Measurements from ENCODE around the gene HOXA1.

Gene HOXA1

DNA sequence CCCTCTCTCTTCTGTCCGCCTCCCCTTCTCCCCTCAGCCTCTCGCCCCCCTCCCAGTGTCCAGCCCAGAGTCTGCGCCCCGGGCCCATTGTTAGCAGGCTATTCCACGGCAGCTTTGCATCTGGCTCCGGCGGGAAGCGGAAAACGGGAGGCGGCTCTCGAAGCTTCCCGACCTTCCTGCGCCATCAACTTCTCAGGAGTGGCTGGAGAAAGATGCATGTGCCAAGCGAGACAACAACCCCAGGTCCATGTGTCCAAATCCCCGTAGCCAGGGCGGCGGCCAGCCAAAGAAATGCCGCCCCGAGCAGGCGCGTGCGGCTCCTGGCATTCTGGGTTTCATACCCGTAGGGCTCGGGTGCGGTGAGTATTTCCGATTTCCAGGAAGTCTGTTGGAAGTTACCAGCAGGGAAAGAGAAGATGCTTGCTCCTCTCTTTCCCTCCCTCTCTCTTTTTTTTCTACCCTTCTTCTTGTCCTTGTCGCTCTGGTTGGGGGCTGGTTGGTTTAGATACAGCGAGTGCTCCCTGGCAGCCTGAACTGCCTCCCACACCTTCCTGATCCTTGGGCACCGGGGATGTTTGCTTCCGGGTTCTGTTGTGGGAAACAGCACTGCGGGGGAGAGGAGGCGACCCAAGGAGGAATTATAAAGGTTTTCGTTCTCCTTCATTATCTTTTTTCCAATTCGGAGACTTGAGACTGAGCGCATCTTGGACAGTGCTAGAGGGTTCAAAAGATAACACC is 7.9 kb upstream of the HOXA1 start:
- no peak for DNase-seq

DNA sequence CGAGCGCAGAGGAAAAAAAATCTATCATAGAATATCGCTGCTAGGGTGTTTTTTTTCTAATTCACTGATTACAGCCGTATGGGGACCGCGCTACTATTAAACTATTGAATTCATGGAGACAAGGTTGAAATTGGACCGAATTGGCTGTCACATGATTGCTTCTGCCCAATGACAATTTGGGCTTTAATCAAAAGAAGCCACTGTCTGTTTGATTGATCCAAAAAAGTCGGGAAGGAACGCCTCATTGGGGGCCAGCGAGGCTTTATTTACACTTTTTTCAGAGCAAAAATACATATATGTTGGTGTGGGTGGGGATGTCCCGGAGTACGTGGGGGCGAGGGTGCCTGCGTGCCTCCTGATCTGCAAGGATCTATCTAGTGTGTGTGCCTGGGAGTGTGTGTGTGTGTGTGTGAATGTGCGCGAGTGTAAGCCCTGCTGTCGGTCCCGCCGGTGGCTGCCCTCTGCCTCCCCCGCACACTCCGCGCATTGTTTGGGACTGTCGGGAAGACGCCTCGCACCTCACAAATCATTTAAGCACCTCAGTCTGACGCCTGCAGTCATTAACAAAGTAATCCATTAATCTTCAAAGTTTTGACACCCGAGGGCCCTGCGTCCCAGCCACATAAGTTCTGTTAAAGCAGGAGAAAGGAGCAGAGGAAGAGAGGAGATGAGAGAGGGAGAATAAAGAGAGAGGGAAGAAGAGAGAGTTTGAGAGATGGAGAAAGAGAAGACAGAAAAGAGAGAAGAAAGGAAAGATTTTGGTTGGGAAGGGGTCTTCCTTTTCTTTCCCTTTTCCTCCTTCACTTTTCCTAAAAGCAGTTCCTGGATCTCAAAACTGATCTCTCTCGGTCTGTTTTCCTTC is 7.0 kb upstream of the HOXA1 start, which contains the start of gene HOXA2:
HOXA2 (minus strand) TSS at position 103 of the 862 bp plus-strand sequence. CDS start 183 bp downstream, outside the sequence.
- DNase-seq: no peak

- DNase-seq: no peak
These were observed 6.3 kb upstream of the HOXA1 start for GRCh38 chr7:27101957-27102580.

GRCh38 chr7:27101171-27101956 is 5.6 kb upstream of the HOXA1 start:
- no peak for DNase-seq

GRCh38 chr7:27100694-27101170 is 4.9 kb upstream of the HOXA1 start:
- DNase-seq: no peak

- no peak for DNase-seq
These were observed 3.9 kb upstream of the HOXA1 start for GRCh38 chr7:27099453-27100370.

DNA sequence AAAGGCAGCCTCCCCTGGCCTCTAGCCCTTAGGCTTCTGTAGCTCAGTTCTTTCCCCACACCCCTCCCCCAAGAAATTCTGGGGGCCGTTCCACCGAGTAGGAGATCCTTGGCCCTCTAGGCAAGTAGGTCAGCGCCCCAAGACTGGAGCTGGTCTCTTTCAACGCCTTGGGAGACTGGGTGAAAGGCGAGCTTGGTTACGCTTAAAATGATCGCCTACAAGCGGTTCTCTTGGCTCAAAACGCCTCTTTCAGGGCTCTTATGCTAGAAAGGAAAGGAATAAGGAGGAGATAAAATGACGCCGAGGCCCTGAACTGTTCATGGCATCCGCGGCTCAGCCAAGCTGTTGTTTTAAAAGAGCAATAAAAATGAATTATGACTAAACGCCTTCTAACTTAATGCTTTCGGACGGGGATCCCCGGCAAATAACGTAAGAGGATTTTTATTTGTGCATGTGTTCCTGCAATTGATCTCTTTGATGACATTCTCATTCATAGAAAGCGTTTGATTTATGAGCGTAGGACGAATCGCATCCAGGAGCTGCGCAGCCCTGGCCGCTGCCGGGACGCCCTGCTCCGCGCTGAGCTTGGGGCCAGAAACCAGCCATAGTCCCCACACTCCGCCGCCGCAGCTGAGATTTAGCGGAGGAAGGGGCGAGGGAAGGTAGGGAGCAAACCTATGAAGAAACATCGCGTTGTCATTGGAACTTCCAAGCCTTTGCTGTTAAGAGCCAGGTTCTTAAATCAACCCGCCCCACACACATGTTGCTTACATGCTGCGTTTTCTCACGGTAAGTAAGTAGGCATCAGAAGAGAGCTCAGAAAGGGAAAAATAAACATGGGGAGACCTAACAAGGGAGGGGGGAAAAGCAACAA is 3.0 kb upstream of the HOXA1 start:
- no peak for DNase-seq

- no peak for DNase-seq
These were observed 2.1 kb upstream of the HOXA1 start for GRCh38 chr7:27097686-27098577.

DNA sequence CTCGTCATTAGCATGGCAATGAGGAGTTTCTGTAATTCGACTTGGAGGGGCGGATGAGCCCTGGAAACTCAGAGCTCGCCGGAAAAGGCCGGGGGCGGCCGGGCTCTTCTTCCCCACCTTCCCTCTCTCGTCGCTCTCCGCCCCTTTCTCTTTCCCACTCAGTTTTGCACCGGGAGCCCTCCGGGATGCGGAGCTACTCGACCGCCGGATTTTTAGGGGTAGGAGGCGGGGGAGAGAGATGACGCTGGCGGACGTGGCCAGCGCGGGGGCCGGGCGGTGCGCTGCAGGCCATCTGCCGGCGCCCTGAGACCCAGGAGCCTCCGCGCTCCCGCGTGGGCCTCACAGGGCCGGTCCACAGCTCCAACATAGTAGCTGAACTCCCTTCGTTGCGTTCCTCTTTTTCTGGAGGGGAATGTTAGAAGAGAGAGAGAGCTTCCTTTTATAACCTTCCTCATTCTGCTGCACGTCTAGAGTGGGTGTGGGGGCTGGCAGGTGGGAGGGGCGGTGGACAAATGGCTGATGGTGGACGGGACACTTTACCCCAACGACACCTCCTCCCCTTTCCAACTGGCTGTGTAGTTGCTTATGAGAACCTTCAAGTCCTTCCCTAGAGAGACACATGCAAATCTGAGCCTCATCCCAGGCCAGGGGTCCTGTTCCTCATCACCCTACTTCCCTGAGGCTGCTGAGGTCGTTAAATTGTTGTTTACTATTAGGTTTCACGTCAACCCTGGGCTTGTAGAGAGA is 1.1 kb upstream of the HOXA1 start:
- DNase-seq: no peak

- DNase-seq: peak; percentile 27
These were observed 527 bp downstream of the HOXA1 start for GRCh38 chr7:27095050-27095896.

- no peak for DNase-seq
These were observed 1.3 kb downstream of the HOXA1 start for GRCh38 chr7:27094304-27095049.

DNA sequence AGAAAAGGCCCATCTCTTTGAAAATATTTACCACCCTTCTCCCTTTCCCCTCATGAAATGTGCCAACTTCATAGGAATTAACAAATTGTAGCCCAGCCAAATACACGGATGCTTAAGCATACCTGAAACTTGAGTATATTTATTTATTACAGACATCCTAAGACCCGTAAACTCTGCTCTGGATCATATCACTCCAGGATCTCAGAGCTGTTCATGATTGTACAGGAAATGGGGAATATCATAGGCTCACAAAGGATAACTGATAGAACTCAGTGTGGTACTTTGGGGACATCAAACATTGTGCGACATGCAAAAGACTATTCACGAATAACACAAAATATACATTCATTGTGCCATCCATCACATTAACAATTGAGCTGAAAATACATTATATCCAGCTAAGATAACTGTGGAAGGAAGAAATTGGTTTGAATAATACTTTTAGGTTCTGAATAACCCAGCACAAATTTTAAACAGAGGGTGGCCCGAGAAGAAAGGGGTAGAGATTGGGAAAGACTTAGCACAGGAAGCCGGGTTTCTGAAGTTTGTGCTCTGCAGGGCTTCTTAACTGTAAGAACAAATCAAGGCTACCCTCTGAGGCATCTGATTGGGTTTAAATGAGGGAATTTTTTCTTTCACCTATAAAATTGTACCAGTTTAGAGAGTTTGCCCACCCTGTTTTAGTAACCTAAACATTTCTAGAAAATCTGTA is 2.5 kb downstream of the HOXA1 start:
- no peak for DNase-seq

GRCh38 chr7:27092819-27093110 is 3.0 kb downstream of the HOXA1 start:
- DNase-seq: no peak

- DNase-seq: no peak
These were observed 3.6 kb downstream of the HOXA1 start for GRCh38 chr7:27091941-27092818.

DNA sequence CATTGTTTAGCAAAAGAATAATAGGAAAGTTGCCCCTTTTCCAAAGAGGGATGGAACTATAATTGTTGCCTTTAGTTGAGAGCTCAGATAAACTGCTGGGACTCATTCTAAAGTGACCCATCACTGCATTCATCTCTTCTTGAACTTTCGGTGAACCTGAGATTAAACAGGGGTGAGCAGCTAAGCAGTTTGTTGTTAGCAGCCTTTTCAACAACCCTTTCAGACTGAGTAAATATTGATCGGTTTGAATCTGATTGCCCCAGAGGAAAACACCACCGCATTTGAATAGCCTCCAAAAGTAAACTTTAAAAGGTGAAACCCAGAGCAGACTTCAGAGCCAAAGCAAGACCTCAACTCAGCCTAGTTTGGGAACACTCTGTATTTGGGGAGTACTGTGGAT is 4.7 kb downstream of the HOXA1 start:
- DNase-seq: no peak
